Right lobe of liver (tissue), 4 donors: ENCODE data around the gene PPIL1.

Experiments
- CTCF ChIP-seq, 4 donors: fragments of 200-600 bp in 3 of 4; fragments of 450-650 bp in 1 of 4; IDR thresholded peaks; one replicate each; pipeline versions ENCODE4 v1.5.1 to v1.8.0; 2016 to 2022; ENCODE audit warnings: antibody characterized with exemption in 4 of 4, mild to moderate bottlenecking in 2 of 4
- POLR2A ChIP-seq: fragments of 450-650 bp; IDR thresholded peaks from one replicate; pipeline ENCODE4 v1.6.1; 2017; ENCODE audit warnings: antibody characterized with exemption, mild to moderate bottlenecking
- donor health status: DM: no; HTN: no; CAD: no.
- donor health status: DM: no; HTN: no; CAD: no.
- donor health status: DM: no; HTN: yes; CAD: no.

DNA sequence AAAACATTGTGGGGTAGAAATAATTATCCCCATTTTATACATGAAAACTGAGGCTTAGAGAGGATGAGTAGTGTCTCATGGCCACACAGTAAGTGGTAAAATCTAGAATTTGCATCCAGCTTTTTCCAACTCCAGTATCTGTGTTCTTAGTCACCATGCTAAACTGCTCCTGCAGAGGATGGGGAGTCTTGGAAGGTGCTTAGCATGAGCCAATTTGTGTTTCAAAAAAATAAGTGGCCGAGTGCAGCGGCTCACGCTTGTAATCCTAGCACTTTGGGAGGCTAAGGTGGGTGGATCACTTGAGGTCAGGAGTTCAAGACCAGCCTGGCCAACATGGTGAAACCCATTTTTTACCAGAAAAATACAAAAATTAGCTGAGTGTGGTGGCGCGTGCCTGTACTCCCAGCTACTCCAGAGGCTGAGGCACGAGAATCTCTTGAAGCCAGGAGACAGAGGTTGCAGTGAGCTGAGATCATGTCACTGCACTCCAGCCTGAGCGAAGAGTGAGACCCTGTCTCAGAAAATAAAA is 13.6 kb upstream of the PPIL1 start:
- no peak for TF ChIP-seq CTCF (IDR thresholded peaks at IDR 0.05)
- no peak for TF ChIP-seq POLR2A
